OCI-LY7 (cell line): ENCODE results near the gene FAM136A.
A peak's percentile ranks its signal among the peaks of the same experiment; 100 is the strongest.

Experiments used
- CTCF ChIP-seq: fragments of 200-600 bp; sonication (generic); conservative IDR thresholded peaks from 2 replicates; pipeline ENCODE4 v1.5.1; 2014; ENCODE audit warnings: mild to moderate bottlenecking, antibody characterized with exemption, low read length, moderate library complexity, mixed read lengths
- EZH2phosphoT487 ChIP-seq: fragments of 200-600 bp; sonication (generic); IDR thresholded peaks from 2 replicates; pipeline ENCODE4 v1.6.1; 2018; ENCODE audit warnings: low read depth, borderline replicate concordance, mild to moderate bottlenecking, mixed run types, antibody characterized with exemption, low read length, moderate library complexity, mixed read lengths

- 0 out of 2 replicates have a peak, but pooled peaks have one; percentile 46 for TF ChIP-seq CTCF
- TF ChIP-seq EZH2phosphoT487: no peak
These were observed 40.4 kb downstream of the FAM136A start for GRCh38 chr2:70261501-70261900.
